ENCODE data around the gene FSTL4.

GRCh38 chr5:133368916-133369783, 243.2 kb downstream of the FSTL4 start:
- TF ChIP-seq CTCF (IDR thresholded peaks at IDR 0.05) (no peak), POLR2AphosphoS5 (IDR thresholded peaks at IDR 0.05) (no peak), POLR2A (IDR thresholded peaks at IDR 0.05) (no peak)

Measured in upper lobe of left lung (tissue), 4 donors.